SHP77 (cell line): ENCODE data around the gene ZNF649.

Experiments
- DNase-seq, 2 experiments: peaks; one replicate each; lab custom pipeline; 2025; lab: John Stamatoyannopoulos, UW

Gene ZNF649

GRCh38 chr19:51887522-51888498 lies 17.0 kb downstream of the ZNF649 start, which contains the start of gene ZNF577:
ZNF577 (minus strand) TSS chr19:51887951; CDS start chr19:51880382, 7,569 bp downstream.
- DNase-seq: no peak

- DNase-seq: no peak
These were observed 20.1 kb downstream of the ZNF649 start for GRCh38 chr19:51884713-51885112.

GRCh38 chr19:51882518-51882917 lies 22.3 kb downstream of the ZNF649 start:
- DNase-seq: no peak

- no peak for DNase-seq
These were observed 31.7 kb downstream of the ZNF649 start for GRCh38 chr19:51873097-51873496.

GRCh38 chr19:51861870-51862622 lies 42.8 kb downstream of the ZNF649 start:
- DNase-seq: no peak
